Vein endothelial cell (primary cell): ENCODE measurements around the gene HFM1. TPM values are rescaled to one million over a fixed set of nuclear protein-coding genes. Genes with fewer than 3 reads are reported as not detected.

Experiments used
- small RNA-seq: library from RNA; depleted of rRNA; stranded (forward); fragments of <200 nt; gene quantifications from one replicate; pipeline ENCODE3, GENCODE V24; 2012
- total RNA-seq: library from RNA; depleted of rRNA; stranded (reverse); fragments of >200 nt; gene quantifications from 2 replicates; pipeline ENCODE4 v1.2.3, GENCODE V29; 2012

The HFM1 gene, protein sequence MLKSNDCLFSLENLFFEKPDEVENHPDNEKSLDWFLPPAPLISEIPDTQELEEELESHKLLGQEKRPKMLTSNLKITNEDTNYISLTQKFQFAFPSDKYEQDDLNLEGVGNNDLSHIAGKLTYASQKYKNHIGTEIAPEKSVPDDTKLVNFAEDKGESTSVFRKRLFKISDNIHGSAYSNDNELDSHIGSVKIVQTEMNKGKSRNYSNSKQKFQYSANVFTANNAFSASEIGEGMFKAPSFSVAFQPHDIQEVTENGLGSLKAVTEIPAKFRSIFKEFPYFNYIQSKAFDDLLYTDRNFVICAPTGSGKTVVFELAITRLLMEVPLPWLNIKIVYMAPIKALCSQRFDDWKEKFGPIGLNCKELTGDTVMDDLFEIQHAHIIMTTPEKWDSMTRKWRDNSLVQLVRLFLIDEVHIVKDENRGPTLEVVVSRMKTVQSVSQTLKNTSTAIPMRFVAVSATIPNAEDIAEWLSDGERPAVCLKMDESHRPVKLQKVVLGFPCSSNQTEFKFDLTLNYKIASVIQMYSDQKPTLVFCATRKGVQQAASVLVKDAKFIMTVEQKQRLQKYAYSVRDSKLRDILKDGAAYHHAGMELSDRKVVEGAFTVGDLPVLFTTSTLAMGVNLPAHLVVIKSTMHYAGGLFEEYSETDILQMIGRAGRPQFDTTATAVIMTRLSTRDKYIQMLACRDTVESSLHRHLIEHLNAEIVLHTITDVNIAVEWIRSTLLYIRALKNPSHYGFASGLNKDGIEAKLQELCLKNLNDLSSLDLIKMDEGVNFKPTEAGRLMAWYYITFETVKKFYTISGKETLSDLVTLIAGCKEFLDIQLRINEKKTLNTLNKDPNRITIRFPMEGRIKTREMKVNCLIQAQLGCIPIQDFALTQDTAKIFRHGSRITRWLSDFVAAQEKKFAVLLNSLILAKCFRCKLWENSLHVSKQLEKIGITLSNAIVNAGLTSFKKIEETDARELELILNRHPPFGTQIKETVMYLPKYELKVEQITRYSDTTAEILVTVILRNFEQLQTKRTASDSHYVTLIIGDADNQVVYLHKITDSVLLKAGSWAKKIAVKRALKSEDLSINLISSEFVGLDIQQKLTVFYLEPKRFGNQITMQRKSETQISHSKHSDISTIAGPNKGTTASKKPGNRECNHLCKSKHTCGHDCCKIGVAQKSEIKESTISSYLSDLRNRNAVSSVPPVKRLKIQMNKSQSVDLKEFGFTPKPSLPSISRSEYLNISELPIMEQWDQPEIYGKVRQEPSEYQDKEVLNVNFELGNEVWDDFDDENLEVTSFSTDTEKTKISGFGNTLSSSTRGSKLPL (N-terminal part only)
- total RNA-seq, result 0.33 and 0.86 TPM in 2 replicates

DNA sequence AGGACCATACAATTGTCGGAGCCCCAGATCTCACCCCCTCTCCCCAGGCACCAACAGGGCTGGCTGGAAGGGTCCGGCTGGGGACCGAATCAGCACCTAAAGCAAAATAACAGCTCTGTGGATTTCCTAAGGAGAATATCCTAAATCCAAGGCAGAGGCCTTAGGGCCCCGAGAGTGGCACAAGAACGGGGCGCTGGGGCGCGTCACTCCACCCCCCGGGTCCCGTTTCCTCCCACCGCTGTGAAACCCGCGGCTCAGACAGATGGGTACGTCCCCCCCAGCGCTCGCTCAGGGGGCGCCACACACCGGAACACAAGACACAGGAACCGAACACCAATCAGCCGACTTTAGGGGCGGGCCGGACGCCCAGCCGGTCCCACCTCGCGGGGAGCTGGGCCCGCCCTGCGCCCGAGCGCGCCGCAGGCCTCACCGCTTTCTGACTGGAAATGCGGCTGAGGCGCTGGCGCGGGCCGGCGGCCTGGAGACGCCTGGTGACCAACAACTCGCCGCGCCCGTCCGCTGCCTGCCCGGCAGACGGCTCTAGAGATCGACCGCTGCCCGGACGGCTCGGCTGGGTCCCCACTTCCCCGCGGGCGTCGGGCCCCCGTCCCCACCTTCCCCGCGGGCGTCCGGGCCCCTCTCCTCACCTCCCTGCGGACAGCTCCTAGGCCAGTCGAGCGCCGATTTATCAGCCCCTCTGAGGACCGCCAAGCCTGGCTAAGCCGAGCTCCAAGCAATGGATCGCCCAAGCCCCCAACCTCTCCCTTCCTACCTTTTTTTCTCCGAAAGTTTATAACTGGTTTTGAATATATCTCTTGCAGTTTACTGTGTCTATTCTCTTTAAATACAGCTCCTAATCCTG is at the start of gene HFM1:
HFM1 (minus strand) TSS at position 687 of the 862 bp plus-strand sequence. CDS start 3,755 bp downstream, outside the sequence.

Small RNAs within 50 kb of the gene (small RNA-seq; reads per million reads assigned to genes)
- not detected for gene RF00019

Other genes with a start within 250 kb of the HFM1 start
- 3.3 and 4.7 TPM in 2 replicates for gene CDC7, start 96.0 kb upstream of the HFM1 start, total RNA-seq